Activated T-helper 2 cell treated with anti-CD3 and anti-CD28 coated beads, Interferon-gamma antibody, Interleukin-2, Interleukin-4, amounts not matched to agents 10 μg/mL and 5 μg/mL and 100 μg/mL, durations not matched to agents 14 hours and 24 hours and 36 hours (primary cell): Measurements from ENCODE around the gene ITGB8. TPM values are rescaled to one million over a fixed set of nuclear protein-coding genes. Genes with fewer than 3 reads are reported as not detected.

Source experiments
- DNase-seq: peaks from one replicate; pipeline ENCODE4 v3.0.0; 2021; ENCODE audit warnings: low spot score
- H3K27ac Mint-ChIP-seq: one replicate; pipeline ENCODE4 v1.8.0; 2021; ENCODE audit warnings: mixed read lengths
- H3K27me3 Mint-ChIP-seq: one replicate; pipeline ENCODE4 v1.8.0; 2021; ENCODE audit warnings: low read depth, mixed read lengths
- H3K36me3 Mint-ChIP-seq: one replicate; pipeline ENCODE4 v1.8.0; 2021; ENCODE audit warnings: low read depth, mixed read lengths
- H3K4me1 Mint-ChIP-seq: one replicate; pipeline ENCODE4 v1.8.0; 2021; ENCODE audit warnings: low read depth, mixed read lengths
- H3K4me3 Mint-ChIP-seq: one replicate; pipeline ENCODE4 v1.8.0; 2021; ENCODE audit warnings: low read depth, mild to moderate bottlenecking, moderate library complexity, mixed read lengths
- H3K9me3 Mint-ChIP-seq: one replicate; pipeline ENCODE4 v1.8.0; 2021; ENCODE audit warnings: mixed read lengths
- intact Hi-C: fragments of 100-400 bp; cut with micrococcal nuclease; formaldehyde crosslinking; loops from one replicate; pipeline ENCODE4 v1.15.1; 2023
- total RNA-seq: library from RNA; stranded (reverse); gene quantifications from 2 replicates; pipeline ENCODE4 v1.2.3, GENCODE V29; 2022

ITGB8 gene
- total RNA-seq, 1 donor from 2014 or later, result 0.05 TPM

DNA sequence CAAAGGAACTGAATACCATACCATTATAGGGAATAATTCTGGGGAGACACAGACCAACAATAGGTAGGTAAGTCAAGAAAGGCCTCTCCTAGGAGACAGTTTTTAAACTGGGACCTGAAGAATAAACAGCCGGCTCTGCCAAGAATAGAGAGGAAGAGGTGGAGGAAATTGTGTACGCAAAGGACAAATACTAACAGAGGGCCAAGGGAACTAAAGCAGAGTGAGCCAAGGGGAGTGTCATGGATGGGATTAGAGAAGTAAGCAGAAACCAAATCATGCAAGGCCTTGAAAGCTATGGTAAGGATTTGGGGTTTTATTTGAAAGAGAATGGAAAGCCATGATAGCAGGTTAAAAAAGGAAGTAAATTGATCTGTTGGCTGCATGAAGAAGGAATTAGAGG is 18.1 kb upstream of the ITGB8 start:
- H3K4me3 Mint-ChIP-seq, result no peak overlapping the region
- no peak for DNase-seq
- intact Hi-C loops, result loop anchor here (10.0 kb wide), 1 partner anchor 568 kb away; no protein-coding TSS in a partner anchor
- H3K4me1 Mint-ChIP-seq, result no peaks in the 10 kb centered on the region
- no peaks in the 10 kb centered on the region for H3K36me3 Mint-ChIP-seq
- H3K9me3 Mint-ChIP-seq, result no peaks in the 10 kb centered on the region
- no peak overlapping the region for H3K27ac Mint-ChIP-seq
- H3K27me3 Mint-ChIP-seq, result peaks cover 10% of the 10 kb centered on the region

DNA sequence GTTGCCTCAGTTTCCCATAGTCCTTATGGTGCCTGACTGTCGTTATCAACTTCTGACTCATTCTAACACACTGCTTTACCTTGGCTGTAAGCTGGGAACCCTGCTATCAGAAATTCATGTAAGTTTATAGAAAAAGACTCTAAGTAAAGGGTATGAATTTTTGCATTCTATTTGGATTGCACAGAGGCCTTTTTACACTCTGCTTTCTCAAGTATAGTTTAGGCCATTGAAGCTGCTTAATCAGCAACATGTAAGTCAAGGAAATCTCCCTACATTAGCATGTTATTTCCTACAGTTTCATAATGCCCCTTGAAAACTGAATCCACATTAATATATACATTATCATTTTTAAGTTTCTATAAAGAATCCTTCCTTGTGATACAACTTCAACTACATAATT is 17.1 kb upstream of the ITGB8 start:
- peaks cover 2% of the 10 kb centered on the region for H3K4me1 Mint-ChIP-seq
- no peak overlapping the region for H3K4me3 Mint-ChIP-seq
- intact Hi-C loops, result loop anchor here (10.0 kb wide), 1 partner anchor 569 kb away; no protein-coding TSS in a partner anchor
- peaks cover 7% of the 10 kb centered on the region for H3K27me3 Mint-ChIP-seq
- no peak overlapping the region for H3K27ac Mint-ChIP-seq
- no peak for DNase-seq
- H3K9me3 Mint-ChIP-seq, result no peaks in the 10 kb centered on the region
- no peaks in the 10 kb centered on the region for H3K36me3 Mint-ChIP-seq

DNA sequence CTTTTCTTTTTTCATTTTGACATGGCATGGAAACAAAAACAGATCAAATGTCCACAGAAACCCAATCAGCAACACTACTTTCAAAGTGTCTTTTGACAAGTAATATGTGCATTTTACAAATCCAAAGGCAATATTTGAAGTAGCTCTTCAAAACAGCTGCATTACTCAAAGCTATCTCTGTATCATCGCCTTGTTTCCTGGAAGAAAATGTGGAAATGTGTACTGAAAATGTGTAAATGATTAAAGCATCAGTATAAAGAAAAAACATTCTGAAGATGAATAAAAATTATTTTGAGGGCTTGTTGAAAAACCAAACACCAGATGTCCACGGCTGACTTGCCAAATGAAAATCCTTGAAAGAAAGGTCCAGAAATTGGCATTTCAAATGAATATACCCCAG is 16.5 kb upstream of the ITGB8 start:
- peaks cover 7% of the 10 kb centered on the region for H3K27me3 Mint-ChIP-seq
- H3K27ac Mint-ChIP-seq, result no peak overlapping the region
- peaks cover 6% of the 10 kb centered on the region for H3K4me1 Mint-ChIP-seq
- no peaks in the 10 kb centered on the region for H3K36me3 Mint-ChIP-seq
- intact Hi-C loops, result loop anchor here (10.0 kb wide), 1 partner anchor 569 kb away; no protein-coding TSS in a partner anchor
- DNase-seq, result no peak
- no peak overlapping the region for H3K4me3 Mint-ChIP-seq
- H3K9me3 Mint-ChIP-seq, result no peaks in the 10 kb centered on the region

GRCh38 chr7:20316706-20317105 is 14.0 kb upstream of the ITGB8 start:
- Mint-ChIP-seq H3K27me3 (peaks cover 12% of the 10 kb centered on the region), H3K36me3 (no peaks in the 10 kb centered on the region), H3K4me1 (peaks cover 6% of the 10 kb centered on the region), H3K27ac (no peak overlapping the region), H3K9me3 (no peaks in the 10 kb centered on the region), H3K4me3 (no peak overlapping the region)
- intact Hi-C loops, result loop anchor here (10.0 kb wide), 1 partner anchor 572 kb away; no protein-coding TSS in a partner anchor
- no peak for DNase-seq

GRCh38 chr7:20317413-20317812 is 13.3 kb upstream of the ITGB8 start:
- no peaks in the 10 kb centered on the region for H3K9me3 Mint-ChIP-seq
- DNase-seq, result no peak
- H3K4me3 Mint-ChIP-seq, result no peak overlapping the region
- no peak overlapping the region for H3K27ac Mint-ChIP-seq
- intact Hi-C loops, result loop anchor here (10.0 kb wide), 1 partner anchor 573 kb away; no protein-coding TSS in a partner anchor
- peaks cover 6% of the 10 kb centered on the region for H3K4me1 Mint-ChIP-seq
- H3K36me3 Mint-ChIP-seq, result no peaks in the 10 kb centered on the region
- H3K27me3 Mint-ChIP-seq, result peaks cover 12% of the 10 kb centered on the region

DNA sequence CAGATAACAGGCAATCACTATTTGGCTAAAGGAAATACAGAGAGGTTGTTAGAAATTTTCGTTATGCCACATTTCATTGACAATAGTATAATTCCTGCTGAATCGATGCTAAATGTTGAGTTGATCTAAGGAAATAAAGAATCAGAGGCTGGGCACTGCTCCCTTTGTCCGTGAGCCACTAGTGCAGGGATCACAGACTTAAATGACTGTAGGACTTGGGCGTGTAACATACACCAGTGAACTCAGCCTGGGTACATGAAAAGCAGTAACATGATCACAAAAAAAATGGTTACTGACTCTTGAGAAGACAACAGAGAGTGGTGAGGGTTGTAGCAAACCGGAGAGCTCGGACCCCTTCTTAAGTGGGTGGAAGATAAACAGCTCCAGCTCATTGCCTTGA is 11.8 kb upstream of the ITGB8 start:
- Mint-ChIP-seq H3K9me3 (no peaks in the 10 kb centered on the region), H3K4me3 (no peak overlapping the region), H3K36me3 (no peaks in the 10 kb centered on the region), H3K27ac (no peak overlapping the region), H3K27me3 (peaks cover 16% of the 10 kb centered on the region), H3K4me1 (peaks cover 6% of the 10 kb centered on the region)
- DNase-seq, result no peak
- intact Hi-C loops, result loop anchor here (10.0 kb wide), 1 partner anchor 574 kb away; no protein-coding TSS in a partner anchor

- intact Hi-C loops, result no loop called here
- Mint-ChIP-seq H3K36me3 (no peaks in the 10 kb centered on the region), H3K27ac (no peak overlapping the region), H3K9me3 (no peaks in the 10 kb centered on the region), H3K27me3 (peaks cover 16% of the 10 kb centered on the region), H3K4me1 (peaks cover 6% of the 10 kb centered on the region), H3K4me3 (no peak overlapping the region)
- no peak for DNase-seq
Observed at GRCh38 chr7:20320322-20320721, 10.4 kb upstream of the ITGB8 start.

- no peak for DNase-seq
- no peaks in the 10 kb centered on the region for H3K36me3 Mint-ChIP-seq
- intact Hi-C loops, result no loop called here
- no peak overlapping the region for H3K27ac Mint-ChIP-seq
- no peak overlapping the region for H3K4me3 Mint-ChIP-seq
- H3K4me1 Mint-ChIP-seq, result peaks cover 6% of the 10 kb centered on the region
- H3K9me3 Mint-ChIP-seq, result no peaks in the 10 kb centered on the region
- peaks cover 16% of the 10 kb centered on the region for H3K27me3 Mint-ChIP-seq
Observed at GRCh38 chr7:20320786-20321185, 9.9 kb upstream of the ITGB8 start.

DNA sequence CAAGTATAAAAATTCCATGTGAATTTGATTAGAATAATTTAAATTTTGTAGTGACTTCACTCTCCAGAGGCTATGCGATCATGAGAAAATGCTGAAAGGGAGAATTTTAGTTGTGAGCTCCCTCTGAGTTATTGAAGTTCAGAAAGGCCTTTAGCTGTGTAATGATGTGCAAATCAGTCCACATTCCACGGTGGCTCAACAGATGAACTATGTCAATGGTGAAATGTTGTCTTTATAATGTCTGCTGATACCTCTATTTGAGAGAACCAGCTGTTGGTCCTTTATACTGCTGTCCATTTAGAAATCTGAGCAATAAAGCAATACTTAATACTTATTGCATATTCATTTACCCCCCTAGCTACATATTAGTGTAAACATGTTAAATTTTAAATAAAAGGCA is 7.1 kb upstream of the ITGB8 start:
- no peak for DNase-seq
- Mint-ChIP-seq H3K4me1 (peaks cover 4% of the 10 kb centered on the region), H3K27me3 (peaks cover 37% of the 10 kb centered on the region), H3K9me3 (no peaks in the 10 kb centered on the region), H3K4me3 (no peak overlapping the region), H3K27ac (no peak overlapping the region), H3K36me3 (no peaks in the 10 kb centered on the region)
- intact Hi-C loops, result no loop called here

DNA sequence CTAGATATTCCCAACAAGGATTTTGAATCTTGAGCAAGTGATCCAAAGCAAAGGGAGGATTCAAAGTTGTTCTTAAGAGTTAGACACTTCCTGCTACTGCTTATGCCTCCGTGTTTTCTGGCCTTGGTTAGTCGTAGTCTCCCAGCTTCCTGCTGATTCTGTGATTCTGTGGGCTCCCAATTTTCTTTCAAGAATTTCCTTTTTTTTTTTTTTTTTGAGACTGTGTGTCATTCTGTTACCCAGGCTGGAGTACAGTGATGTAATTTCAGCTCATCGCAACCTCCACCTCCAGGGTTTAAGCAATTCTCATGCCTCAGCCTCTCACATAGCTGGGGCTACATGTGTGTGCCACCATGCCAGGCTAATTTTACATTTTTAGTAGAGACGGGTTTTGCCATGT is 4.4 kb upstream of the ITGB8 start:
- intact Hi-C loops, result no loop called here

GRCh38 chr7:20327055-20327454 is 3.6 kb upstream of the ITGB8 start:
- Mint-ChIP-seq H3K4me3 (no peak overlapping the region), H3K9me3 (no peaks in the 10 kb centered on the region), H3K27me3 (peaks cover 57% of the 10 kb centered on the region), H3K27ac (no peak overlapping the region), H3K4me1 (peaks cover 18% of the 10 kb centered on the region), H3K36me3 (no peaks in the 10 kb centered on the region)
- no peak for DNase-seq
- intact Hi-C loops, result no loop called here

More for the DNA sequence above, 4.4 kb upstream of the ITGB8 start:
- Mint-ChIP-seq H3K9me3 (no peaks in the 10 kb centered on the region), H3K27ac (no peak overlapping the region), H3K4me3 (no peak overlapping the region), H3K36me3 (no peaks in the 10 kb centered on the region), H3K4me1 (peaks cover 14% of the 10 kb centered on the region), H3K27me3 (peaks cover 52% of the 10 kb centered on the region)
- DNase-seq, result no peak

DNA sequence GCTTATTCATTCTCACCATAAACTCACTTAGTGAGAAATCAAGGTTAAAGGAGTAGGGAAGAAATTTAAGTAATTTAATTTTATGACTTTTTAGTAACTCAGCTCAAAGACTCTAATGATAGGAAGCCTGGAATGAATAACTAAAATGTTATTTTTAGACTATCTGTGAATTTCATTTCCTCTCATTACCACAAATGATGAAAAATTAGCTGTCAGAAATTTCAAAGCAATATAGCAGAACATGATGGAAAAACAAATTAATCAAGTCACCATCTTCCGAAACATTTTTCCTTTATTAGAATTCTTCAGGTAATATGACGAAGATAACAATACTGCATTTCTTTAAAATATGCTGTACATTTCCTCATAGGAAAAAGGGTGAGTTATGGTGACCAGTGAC is 2.7 kb upstream of the ITGB8 start:
- intact Hi-C loops, result no loop called here
- peaks cover 20% of the 10 kb centered on the region for H3K4me1 Mint-ChIP-seq
- H3K27me3 Mint-ChIP-seq, result peaks cover 65% of the 10 kb centered on the region
- no peak overlapping the region for H3K4me3 Mint-ChIP-seq
- no peaks in the 10 kb centered on the region for H3K9me3 Mint-ChIP-seq
- no peak overlapping the region for H3K27ac Mint-ChIP-seq
- no peak for DNase-seq
- H3K36me3 Mint-ChIP-seq, result no peaks in the 10 kb centered on the region

GRCh38 chr7:20328692-20329091 is 2.0 kb upstream of the ITGB8 start:
- H3K36me3 Mint-ChIP-seq, result no peaks in the 10 kb centered on the region
- peaks cover 65% of the 10 kb centered on the region for H3K27me3 Mint-ChIP-seq
- H3K4me1 Mint-ChIP-seq, result peaks cover 20% of the 10 kb centered on the region
- H3K4me3 Mint-ChIP-seq, result no peak overlapping the region
- intact Hi-C loops, result no loop called here
- no peak overlapping the region for H3K27ac Mint-ChIP-seq
- H3K9me3 Mint-ChIP-seq, result no peaks in the 10 kb centered on the region
- no peak for DNase-seq
